Esophagus squamous epithelium (tissue), 4 donors: Measurements from ENCODE around the gene IMPG2.

ENCODE experiments used
- POLR2A ChIP-seq, 4 donors: fragments of 450-650 bp; IDR thresholded peaks; one replicate each; pipeline ENCODE4 v1.6.1; 2017; ENCODE audit warnings: antibody characterized with exemption in 4 of 4, mild to moderate bottlenecking in 4 of 4, moderate library complexity in 3 of 4
- TF ChIP-seq, protein P1 (sequence below), 6 experiments: fragments of 450-650 bp in 4 of 6; fragments of 200-600 bp in 2 of 6; sonication (generic) in 2 of 6; IDR thresholded peaks; one replicate each; pipeline ENCODE4 v1.5.1; 2016 to 2019; ENCODE audit warnings: antibody characterized with exemption in 6 of 6, mild to moderate bottlenecking in 4 of 6, moderate library complexity in 4 of 6

DNA sequence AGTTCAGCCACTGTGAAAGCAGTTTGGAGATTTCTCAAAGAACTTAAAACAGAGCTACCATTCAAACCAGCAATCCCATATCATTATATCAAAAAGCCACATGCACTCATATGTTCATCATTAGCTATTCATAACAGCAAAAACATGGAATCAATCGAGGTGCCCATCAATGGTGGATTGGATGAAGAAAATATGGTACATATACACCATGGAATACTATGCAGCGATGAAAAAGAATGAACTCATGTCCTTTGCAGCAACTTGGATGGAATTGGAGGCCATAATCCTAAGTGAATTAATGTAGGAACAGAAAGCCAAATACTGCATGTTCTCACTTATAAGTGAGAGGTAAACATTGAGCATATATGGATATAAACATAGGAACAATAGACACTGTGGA lies 32.1 kb downstream of the IMPG2 start:
- TF ChIP-seq, protein P1, sequence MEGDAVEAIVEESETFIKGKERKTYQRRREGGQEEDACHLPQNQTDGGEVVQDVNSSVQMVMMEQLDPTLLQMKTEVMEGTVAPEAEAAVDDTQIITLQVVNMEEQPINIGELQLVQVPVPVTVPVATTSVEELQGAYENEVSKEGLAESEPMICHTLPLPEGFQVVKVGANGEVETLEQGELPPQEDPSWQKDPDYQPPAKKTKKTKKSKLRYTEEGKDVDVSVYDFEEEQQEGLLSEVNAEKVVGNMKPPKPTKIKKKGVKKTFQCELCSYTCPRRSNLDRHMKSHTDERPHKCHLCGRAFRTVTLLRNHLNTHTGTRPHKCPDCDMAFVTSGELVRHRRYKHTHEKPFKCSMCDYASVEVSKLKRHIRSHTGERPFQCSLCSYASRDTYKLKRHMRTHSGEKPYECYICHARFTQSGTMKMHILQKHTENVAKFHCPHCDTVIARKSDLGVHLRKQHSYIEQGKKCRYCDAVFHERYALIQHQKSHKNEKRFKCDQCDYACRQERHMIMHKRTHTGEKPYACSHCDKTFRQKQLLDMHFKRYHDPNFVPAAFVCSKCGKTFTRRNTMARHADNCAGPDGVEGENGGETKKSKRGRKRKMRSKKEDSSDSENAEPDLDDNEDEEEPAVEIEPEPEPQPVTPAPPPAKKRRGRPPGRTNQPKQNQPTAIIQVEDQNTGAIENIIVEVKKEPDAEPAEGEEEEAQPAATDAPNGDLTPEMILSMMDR (IDR thresholded peaks at IDR 0.05) = no peak
- no peak for TF ChIP-seq POLR2A (IDR thresholded peaks at IDR 0.05)
